Subcutaneous adipose tissue (tissue), 4 donors: ENCODE results near the gene IFT27. TPM values are rescaled to one million over a fixed set of nuclear protein-coding genes. Genes with fewer than 3 reads are reported as not detected.

ENCODE experiments used
- total RNA-seq, 4 donors: library from RNA; depleted of rRNA; stranded (reverse); fragments of >200 nt; gene quantifications; one replicate each; pipeline ENCODE4 v1.1.0, GENCODE V29; 2016
- TF ChIP-seq, protein P1 (sequence below): fragments of 450-650 bp; IDR thresholded peaks from one replicate; pipeline ENCODE4 v1.5.1; 2016; ENCODE audit warnings: low read depth, mild to moderate bottlenecking, control low read depth, antibody characterized with exemption, moderate library complexity

IFT27 gene
- total RNA-seq, 4 donors from 2014 or later, result 10.7 to 15.9 (median 15.1) TPM

- TF ChIP-seq, protein P1, sequence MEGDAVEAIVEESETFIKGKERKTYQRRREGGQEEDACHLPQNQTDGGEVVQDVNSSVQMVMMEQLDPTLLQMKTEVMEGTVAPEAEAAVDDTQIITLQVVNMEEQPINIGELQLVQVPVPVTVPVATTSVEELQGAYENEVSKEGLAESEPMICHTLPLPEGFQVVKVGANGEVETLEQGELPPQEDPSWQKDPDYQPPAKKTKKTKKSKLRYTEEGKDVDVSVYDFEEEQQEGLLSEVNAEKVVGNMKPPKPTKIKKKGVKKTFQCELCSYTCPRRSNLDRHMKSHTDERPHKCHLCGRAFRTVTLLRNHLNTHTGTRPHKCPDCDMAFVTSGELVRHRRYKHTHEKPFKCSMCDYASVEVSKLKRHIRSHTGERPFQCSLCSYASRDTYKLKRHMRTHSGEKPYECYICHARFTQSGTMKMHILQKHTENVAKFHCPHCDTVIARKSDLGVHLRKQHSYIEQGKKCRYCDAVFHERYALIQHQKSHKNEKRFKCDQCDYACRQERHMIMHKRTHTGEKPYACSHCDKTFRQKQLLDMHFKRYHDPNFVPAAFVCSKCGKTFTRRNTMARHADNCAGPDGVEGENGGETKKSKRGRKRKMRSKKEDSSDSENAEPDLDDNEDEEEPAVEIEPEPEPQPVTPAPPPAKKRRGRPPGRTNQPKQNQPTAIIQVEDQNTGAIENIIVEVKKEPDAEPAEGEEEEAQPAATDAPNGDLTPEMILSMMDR, result no peak
Measured at GRCh38 chr22:36796552-36797175, 20.7 kb upstream of the IFT27 start.

- TF ChIP-seq, protein P1, result no peak
Measured at GRCh38 chr22:36795633-36796032, 19.7 kb upstream of the IFT27 start.

DNA sequence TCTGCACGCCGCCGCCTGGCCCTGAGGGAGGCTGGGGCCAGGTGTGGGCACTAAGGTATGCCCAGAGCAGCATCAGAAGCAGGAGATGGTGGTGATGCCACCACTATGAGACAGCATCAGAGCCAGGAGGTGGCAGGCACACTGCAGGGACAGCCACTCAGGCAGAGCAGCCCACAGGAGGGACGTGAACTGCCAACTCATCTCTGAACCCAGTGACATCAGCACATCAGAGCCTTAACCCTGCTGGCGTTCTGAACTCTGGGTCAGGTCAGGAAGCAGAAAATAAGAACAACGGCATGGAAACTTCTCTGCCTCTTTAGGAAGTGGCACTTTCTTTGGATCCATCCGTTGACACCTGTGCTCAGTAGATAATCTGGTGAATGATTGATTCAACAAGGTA lies 14.7 kb upstream of the IFT27 start:
- TF ChIP-seq, protein P1, result no peak

- TF ChIP-seq, protein P1, result no peak
Measured at GRCh38 chr22:36787204-36787988, 11.5 kb upstream of the IFT27 start.

DNA sequence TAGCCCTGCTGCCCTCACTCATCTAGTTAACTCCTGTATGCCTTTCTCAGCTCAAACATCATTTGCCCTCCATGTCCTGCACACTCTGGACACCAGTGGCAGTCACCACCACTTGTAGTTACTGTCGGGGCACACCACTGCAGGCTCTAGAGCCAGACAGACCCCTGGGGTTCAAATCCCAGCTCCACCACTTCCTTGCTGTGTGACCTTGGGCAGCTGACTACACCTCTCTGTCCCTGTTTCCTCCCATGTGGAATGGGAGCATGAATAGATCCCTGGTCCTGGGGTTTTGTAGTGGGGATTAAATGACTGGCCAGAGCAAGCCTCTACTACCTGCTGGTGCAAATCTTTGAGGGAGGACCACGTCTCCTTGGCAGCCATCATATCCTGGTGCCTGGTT lies 7.8 kb upstream of the IFT27 start:
- TF ChIP-seq, protein P1, result no peak

GRCh38 chr22:36781656-36782627 lies 6.0 kb upstream of the IFT27 start:
- TF ChIP-seq, protein P1, result no peak
